HepG2 (cell line): ENCODE data around the gene SCAF11. TPM values are rescaled to one million over a fixed set of nuclear protein-coding genes. Genes with fewer than 3 reads are reported as not detected.

Source experiments
- ATAC-seq: fragments of 200-7000 bp; cut with Tn5 transposase; 3 replicates; pipeline ENCODE4 v1.9.1; 2020; ENCODE audit warnings: mild to moderate bottlenecking, moderate library complexity
- BruUV-seq: library from RNA; stranded (reverse); fragments of 400-500 nt; replicated peaks from 2 replicates; lab custom pipeline; 2021; lab: Mats Ljungman, UMichigan
- CTCF ChIA-PET: fragments of 300-600 bp; formaldehyde crosslinking; extraction: SDS; loops from one replicate; lab custom pipeline; 2021; ENCODE audit warnings: low total read pairs, inconsistent platforms, low intra/inter-chr PET ratio; lab: Yijun Ruan, JAX
- POLR2A ChIA-PET: fragments of 350-600 bp; sonication (Branson Sonifier 250); formaldehyde crosslinking; loops from one replicate; lab custom pipeline; 2020; ENCODE audit warnings: antibody characterized with exemption, inconsistent platforms; lab: Yijun Ruan, JAX
- DNase-seq: peaks from one replicate; pipeline ENCODE4 v3.0.0-alpha.2; 2015; ENCODE audit warnings: low spot score
- FAIRE-seq: peaks from 3 replicates; lab custom pipeline; 2011; peaks lifted over from hg19 to GRCh38; lab: Jason Lieb, UNC
- H2AFZ ChIP-seq: one replicate; pipeline ENCODE4 v1.6.1; 2011; ENCODE audit warnings: low read length, inconsistent platforms
- H3K27ac ChIP-seq: fragments of 300-600 bp; 3 replicates; pipeline ENCODE4 v1.8.0; 2011; ENCODE audit warnings: mixed run types, mild to moderate bottlenecking, mixed read lengths, low read length, inconsistent platforms; ENCODE audit not compliant: insufficient read depth; ENCODE audit errors: extremely low read length
- H3K27me3 ChIP-seq, 2 experiments: fragments of 200-600 bp in 1 of 2; 2 replicates in 1 of 2; 3 replicates in 1 of 2; pipeline versions ENCODE4 v1.6.0 to v1.8.0; 2011; ENCODE audit warnings: low read length in 2 of 2, mild to moderate bottlenecking in 2 of 2, moderate library complexity in 2 of 2, inconsistent platforms in 1 of 2; ENCODE audit not compliant: insufficient read depth in 2 of 2, control insufficient read depth in 1 of 2
- H3K36me3 ChIP-seq, 2 experiments: fragments of 200-600 bp in 1 of 2; replicated peaks in 1 of 2; 2 replicates in 1 of 2; 3 replicates in 1 of 2; pipeline versions ENCODE4 v1.5.1 to v1.8.0; 2011; ENCODE audit warnings: low read length in 2 of 2, inconsistent platforms in 1 of 2; ENCODE audit not compliant: insufficient read depth in 2 of 2, control insufficient read depth in 1 of 2
- H3K4me1 ChIP-seq: 2 replicates; pipeline ENCODE4 v1.5.1; 2012; ENCODE audit warnings: low read length, inconsistent platforms; ENCODE audit not compliant: insufficient read depth
- H3K4me2 ChIP-seq: 2 replicates; pipeline ENCODE4 v1.6.0; 2011; ENCODE audit warnings: low read depth, low read length, inconsistent platforms
- H3K4me3 ChIP-seq, 3 experiments: fragments of 200-600 bp in 1 of 3; sonication (generic), shearing (Covaris generic) in 1 of 3; replicated peaks in 1 of 3; 2 replicates each; pipeline ENCODE4 v1.5.1; 2011 to 2016; ENCODE audit warnings: low read length in 3 of 3, inconsistent platforms in 2 of 3, low read depth in 2 of 3, mild to moderate bottlenecking in 2 of 3, control low read depth in 1 of 3, mixed read lengths in 1 of 3; ENCODE audit not compliant: insufficient read depth in 1 of 3
- H3K79me2 ChIP-seq: one replicate; pipeline ENCODE4 v1.6.1; 2011; ENCODE audit warnings: low read length, inconsistent platforms; ENCODE audit not compliant: insufficient read depth
- H3K9ac ChIP-seq: 2 replicates; pipeline ENCODE4 v1.6.0; 2011; ENCODE audit warnings: mild to moderate bottlenecking, low read depth, low read length, inconsistent platforms; ENCODE audit not compliant: insufficient read depth
- H3K9me3 ChIP-seq: 2 replicates; pipeline ENCODE4 v1.5.1; 2012; ENCODE audit warnings: mild to moderate bottlenecking, low read length
- H4K20me1 ChIP-seq: 2 replicates; pipeline ENCODE4 v1.6.0; 2011; ENCODE audit warnings: inconsistent platforms, mild to moderate bottlenecking, low read length, moderate library complexity; ENCODE audit not compliant: insufficient read depth
- GATAD2A ChIP-seq: IDR thresholded peaks from 2 replicates; pipeline ENCODE4 v1.6.1; 2016
- KAT2B ChIP-seq: fragments of 150-350 bp; IDR thresholded peaks from 2 replicates; pipeline ENCODE4 v1.6.1; 2014; ENCODE audit warnings: low read depth, low read length, borderline replicate concordance
- KDM1A ChIP-seq: IDR thresholded peaks from 2 replicates; pipeline ENCODE4 v1.6.1; 2016; ENCODE audit warnings: missing compliant biosample characterization
- MTF2 ChIP-seq: sonication (generic); formaldehyde crosslinking; IDR thresholded peaks from 2 replicates; pipeline ENCODE4 v1.5.0; 2020; ENCODE audit warnings: missing genetic modification reagents, borderline replicate concordance
- ZFAT ChIP-seq: sonication (generic); formaldehyde crosslinking; conservative IDR thresholded peaks from 2 replicates; pipeline ENCODE4 v1.8.1; 2023; ENCODE audit warnings: missing genetic modification reagents, inconsistent platforms
- ZNF138 ChIP-seq: sonication (generic); formaldehyde crosslinking; IDR thresholded peaks from 2 replicates; pipeline ENCODE4 v1.5.0; 2020; ENCODE audit warnings: mild to moderate bottlenecking, low read depth, missing genetic modification reagents
- ZNF232 ChIP-seq: sonication (generic); formaldehyde crosslinking; IDR thresholded peaks from 2 replicates; pipeline ENCODE4 v1.4.0; 2020; ENCODE audit warnings: missing genetic modification reagents, borderline replicate concordance
- ZNF569 ChIP-seq: sonication (generic); formaldehyde crosslinking; IDR thresholded peaks from 2 replicates; pipeline ENCODE4 v1.5.0; 2020; ENCODE audit warnings: mild to moderate bottlenecking, missing genetic modification reagents, moderate library complexity, borderline replicate concordance
- ZNF749 ChIP-seq: sonication (generic); formaldehyde crosslinking; IDR thresholded peaks from 2 replicates; pipeline ENCODE4 v1.8.0; 2022; ENCODE audit warnings: mild to moderate bottlenecking, missing genetic modification reagents, moderate library complexity, borderline replicate concordance
- ZSCAN20 ChIP-seq: sonication (generic); formaldehyde crosslinking; IDR thresholded peaks from 2 replicates; pipeline ENCODE4 v1.4.0; 2020; ENCODE audit warnings: missing genetic modification reagents, mild to moderate bottlenecking, borderline replicate concordance
- WGBS: methylation state at CpG from one replicate; pipeline ENCODE4 v1.1.6; 2017; ENCODE audit warnings: low lambda C conversion rate; 5-methylcytosine and 5-hydroxymethylcytosine counted together
- in situ Hi-C: cut with HindIII; loops from 2 replicates; pipeline ENCODE4 v1.10.0; 2017; ENCODE audit warnings: low pct_unique_long_range_greater_than_20kb; ENCODE audit not compliant: extremely low pct_ligation_motif_present
- intact Hi-C: fragments of 100-400 bp; cut with micrococcal nuclease; formaldehyde crosslinking; loops from one replicate; pipeline ENCODE4 v1.10.0; 2022; ENCODE audit not compliant: unreplicated experiment
- polyA plus RNA-seq, 8 experiments: library from polyadenylated mRNA; depleted of rRNA in 3 of 8; stranded (reverse) in 7 of 8; unstranded in 1 of 8; fragments of >200 nt; fragmentation: Illumina TruSeq in 4 of 8; extraction: Trizol in 4 of 8; gene quantifications; 2 replicates each; pipeline versions ENCODE4 v1.2.1 to v1.2.3, GENCODE V29; 2011 to 2016; ENCODE audit warnings: low read depth in 4 of 8, missing spikeins in 1 of 8, mixed read lengths in 1 of 8; ENCODE audit not compliant: insufficient read depth in 1 of 8
- total RNA-seq, 5 experiments: library from RNA; depleted of rRNA; stranded (reverse); fragments of >200 nt; fragmentation: Illumina TruSeq; extraction: Trizol; gene quantifications; 2 replicates each; pipeline ENCODE4 v1.2.3, GENCODE V29; 2016; ENCODE audit warnings: low read depth in 1 of 5
- TF ChIP-seq, protein P1 (sequence below): IDR thresholded peaks from 2 replicates; pipeline ENCODE4 v1.6.1; 2016; ENCODE audit warnings: control low read depth
- TF ChIP-seq, protein P2 (sequence below): sonication (generic); formaldehyde crosslinking; IDR thresholded peaks from 2 replicates; pipeline ENCODE4 v1.8.1; 2023; ENCODE audit warnings: missing genetic modification reagents, inconsistent platforms, borderline replicate concordance

The SCAF11 gene
- total and polyA plus RNA-seq, 2 of the 13 experiments (the other 11 are each of a cell fraction or from before 2014, with no cell fraction given) = 26.9 to 38.3 TPM

GRCh38 chr12:45890276-45890675 is 100.1 kb downstream of the SCAF11 start (continued):
- no peak for TF ChIP-seq KAT2B
- TF ChIP-seq, all 625 proteins: peak for 0

DNA sequence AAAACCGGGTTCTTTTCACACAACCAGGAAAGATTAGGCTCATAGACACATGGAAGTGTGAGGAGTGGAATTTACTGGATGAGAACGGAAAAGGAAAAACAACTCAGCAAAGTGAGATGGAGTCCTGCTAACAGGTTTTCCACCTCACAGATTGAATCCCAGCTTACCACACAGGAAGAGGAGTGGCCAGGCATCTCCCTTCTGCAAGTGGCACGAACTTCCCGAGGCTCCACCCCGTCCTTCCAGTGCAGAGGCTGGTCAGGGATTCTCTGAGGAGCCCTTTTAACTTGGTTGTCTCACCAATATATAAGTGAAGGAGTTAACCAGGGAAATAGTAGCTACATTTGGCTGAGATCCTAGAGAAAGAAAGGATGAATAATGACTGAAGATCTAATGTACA is 102.8 kb downstream of the SCAF11 start:
- Histone ChIP-seq H3K4me3 (no peak overlapping the region), H3K9me3 (peaks cover 7% of the 10 kb centered on the region; the same call in 1 of the 2 replicates), H3K27me3 (no peaks in the 10 kb centered on the region), H3K36me3 (peaks cover 3 to 33% of the 10 kb centered on the region in 2 experiments), H3K4me1 (no peaks in the 10 kb centered on the region), H3K9ac (no peak overlapping the region), H2AFZ (no peak overlapping the region), H4K20me1 (no peaks in the 10 kb centered on the region), H3K4me2 (no peak overlapping the region), H3K27ac (no peak overlapping the region), H3K79me2 (no peaks in the 10 kb centered on the region)
- in situ Hi-C loops (loop anchor here (25.0 kb wide), 1 partner anchor 350 kb away; no protein-coding TSS in a partner anchor), intact Hi-C loops (no loop called here)
- no peak for ATAC-seq
- no peak for DNase-seq
- ChIA-PET CTCF (no interaction called here), POLR2A (no interaction called here)
- BruUV-seq = no TSS peak
- 99% methylated on average over 5 of the region's 5 CpGs for WGBS
- FAIRE-seq = no peak
- TF ChIP-seq, protein P1, sequence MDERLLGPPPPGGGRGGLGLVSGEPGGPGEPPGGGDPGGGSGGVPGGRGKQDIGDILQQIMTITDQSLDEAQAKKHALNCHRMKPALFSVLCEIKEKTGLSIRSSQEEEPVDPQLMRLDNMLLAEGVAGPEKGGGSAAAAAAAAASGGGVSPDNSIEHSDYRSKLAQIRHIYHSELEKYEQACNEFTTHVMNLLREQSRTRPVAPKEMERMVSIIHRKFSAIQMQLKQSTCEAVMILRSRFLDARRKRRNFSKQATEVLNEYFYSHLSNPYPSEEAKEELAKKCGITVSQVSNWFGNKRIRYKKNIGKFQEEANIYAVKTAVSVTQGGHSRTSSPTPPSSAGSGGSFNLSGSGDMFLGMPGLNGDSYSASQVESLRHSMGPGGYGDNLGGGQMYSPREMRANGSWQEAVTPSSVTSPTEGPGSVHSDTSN (CRISPR knock-in tag) = no peak
- no peak for TF ChIP-seq ZNF138 (CRISPR knock-in tag)
- no peak for TF ChIP-seq MTF2 (CRISPR knock-in tag)
- TF ChIP-seq, protein P2, sequence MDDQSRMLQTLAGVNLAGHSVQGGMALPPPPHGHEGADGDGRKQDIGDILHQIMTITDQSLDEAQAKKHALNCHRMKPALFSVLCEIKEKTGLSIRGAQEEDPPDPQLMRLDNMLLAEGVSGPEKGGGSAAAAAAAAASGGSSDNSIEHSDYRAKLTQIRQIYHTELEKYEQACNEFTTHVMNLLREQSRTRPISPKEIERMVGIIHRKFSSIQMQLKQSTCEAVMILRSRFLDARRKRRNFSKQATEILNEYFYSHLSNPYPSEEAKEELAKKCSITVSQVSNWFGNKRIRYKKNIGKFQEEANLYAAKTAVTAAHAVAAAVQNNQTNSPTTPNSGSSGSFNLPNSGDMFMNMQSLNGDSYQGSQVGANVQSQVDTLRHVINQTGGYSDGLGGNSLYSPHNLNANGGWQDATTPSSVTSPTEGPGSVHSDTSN (CRISPR knock-in tag) = no peak
- TF ChIP-seq ZNF232 (CRISPR knock-in tag) = no peak
- no peak for TF ChIP-seq ZFAT (CRISPR knock-in tag)
- no peak for TF ChIP-seq GATAD2A (CRISPR knock-in tag)
- TF ChIP-seq ZNF569 (CRISPR knock-in tag) = no peak
- no peak for TF ChIP-seq KDM1A (CRISPR knock-in tag)
- no peak for TF ChIP-seq ZNF749 (CRISPR knock-in tag)
- no peak for TF ChIP-seq ZSCAN20 (CRISPR knock-in tag)
